ENCODE data around the gene BUB1B. TPM values are rescaled to one million over a fixed set of nuclear protein-coding genes. Genes with fewer than 3 reads are reported as not detected.

Gene BUB1B
- total RNA-seq, 1 experiment from 2014 or later: 58.2 TPM

DNA sequence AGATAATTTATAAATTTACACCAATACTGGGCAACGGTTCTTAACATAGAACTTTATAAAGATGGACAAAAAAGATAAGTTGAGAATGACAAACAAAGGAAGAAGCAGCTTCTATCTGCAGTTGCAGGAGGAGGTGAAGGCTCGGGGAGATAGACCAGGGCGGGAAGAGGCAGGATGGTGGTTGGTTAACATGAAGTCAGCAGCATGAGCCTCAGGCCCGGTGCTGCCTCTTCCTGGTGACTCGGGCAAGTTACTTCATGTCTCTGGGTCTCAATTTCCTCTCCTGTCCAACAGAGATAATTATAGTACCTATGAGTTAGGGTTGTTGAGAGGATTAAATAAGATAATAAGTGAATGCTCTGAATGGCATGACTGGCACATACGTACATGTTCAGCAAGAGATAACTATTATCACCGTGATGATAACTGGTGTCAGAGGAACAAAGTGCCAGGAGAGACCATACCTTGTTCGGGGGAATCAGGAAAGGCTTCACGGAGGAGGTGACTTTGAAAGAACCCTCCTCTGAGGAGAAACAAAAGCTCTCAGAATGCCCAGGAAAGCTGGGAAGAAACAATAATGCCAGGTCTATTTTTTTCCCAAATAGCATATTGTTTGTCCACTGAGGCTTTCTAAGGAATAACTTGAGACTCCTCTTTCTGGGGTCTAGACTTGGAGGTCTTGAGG, 82.4 kb downstream of the BUB1B start:
- Histone ChIP-seq H3K9me2 (replicated peaks; ENCODE audit: insufficient read depth, low read length) (no peaks in the 10 kb centered on the region), H3K4me1 (ENCODE audit: low read length) (peaks cover 17% of the 10 kb centered on the region), H2AFZ (ENCODE audit: low read length) (no peak overlapping the region), H4K20me1 (ENCODE audit: insufficient read depth, low read depth, low read length) (no peaks in the 10 kb centered on the region), H3K27me3 (ENCODE audit: low read length) (no peaks in the 10 kb centered on the region), H3K79me2 (ENCODE audit: low read length) (no peaks in the 10 kb centered on the region), H3K36me3 (ENCODE audit: insufficient read depth, low read length) (no peaks in the 10 kb centered on the region), H3K9me3 (ENCODE audit: low read length) (no peaks in the 10 kb centered on the region), H3K9ac (ENCODE audit: low read length) (no peak overlapping the region), H3K27ac (ENCODE audit: low read length) (no peak overlapping the region), H3K4me3 (ENCODE audit: low read length) (no peak overlapping the region), H3K4me2 (ENCODE audit: low read depth, low read length, poor library complexity, severe bottlenecking) (no peak overlapping the region)
- DNase-seq: peak; percentile 44

DNA sequence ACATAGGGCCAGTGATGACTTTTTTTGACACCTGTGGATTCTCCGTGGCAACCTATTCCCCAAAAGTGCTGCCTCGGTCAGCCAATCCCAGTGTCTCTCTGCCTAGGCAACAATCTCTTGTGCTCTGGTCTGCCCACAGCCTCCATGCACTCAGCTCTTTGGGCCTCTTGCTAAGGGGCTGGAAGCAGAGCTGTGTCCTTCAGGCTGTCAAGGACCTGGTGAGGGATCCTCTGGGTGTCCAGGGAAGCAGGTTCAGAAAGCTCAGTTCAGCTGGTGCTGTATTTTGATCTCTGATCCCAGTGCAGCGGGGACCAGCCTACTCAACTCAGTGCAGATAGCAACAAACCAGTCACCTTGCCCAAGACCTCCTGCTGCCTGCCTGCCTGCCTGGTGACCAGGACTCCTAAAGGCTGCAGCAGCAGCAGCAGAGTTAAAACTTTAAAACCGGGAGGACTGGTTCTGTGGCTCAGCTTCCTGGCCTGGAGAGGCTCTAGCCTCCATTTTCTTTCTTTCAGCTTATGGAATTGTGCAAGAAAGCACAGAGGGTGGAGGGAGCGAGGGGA, 84.2 kb downstream of the BUB1B start:
- H3K9ac ChIP-seq (ENCODE audit: low read length): no peak overlapping the region
- H3K4me3 ChIP-seq (ENCODE audit: low read length): no peak overlapping the region
- no peaks in the 10 kb centered on the region for H3K36me3 ChIP-seq (ENCODE audit: insufficient read depth, low read length)
- no peaks in the 10 kb centered on the region; the same call in 1 of the 2 replicates for H3K4me1 ChIP-seq (ENCODE audit: low read length)
- no peak for DNase-seq
- no peaks in the 10 kb centered on the region for H3K27me3 ChIP-seq (ENCODE audit: low read length)
- H3K27ac ChIP-seq (ENCODE audit: low read length): no peak overlapping the region
- no peaks in the 10 kb centered on the region for H3K79me2 ChIP-seq (ENCODE audit: low read length)
- no peaks in the 10 kb centered on the region for H3K9me3 ChIP-seq (ENCODE audit: low read length)
- H3K4me2 ChIP-seq (ENCODE audit: low read depth, low read length, poor library complexity, severe bottlenecking): no peak overlapping the region
- no peaks in the 10 kb centered on the region for H4K20me1 ChIP-seq (ENCODE audit: insufficient read depth, low read depth, low read length)
- H2AFZ ChIP-seq (ENCODE audit: low read length): no peak overlapping the region
- no peaks in the 10 kb centered on the region for H3K9me2 ChIP-seq (replicated peaks; ENCODE audit: insufficient read depth, low read length)

DNA sequence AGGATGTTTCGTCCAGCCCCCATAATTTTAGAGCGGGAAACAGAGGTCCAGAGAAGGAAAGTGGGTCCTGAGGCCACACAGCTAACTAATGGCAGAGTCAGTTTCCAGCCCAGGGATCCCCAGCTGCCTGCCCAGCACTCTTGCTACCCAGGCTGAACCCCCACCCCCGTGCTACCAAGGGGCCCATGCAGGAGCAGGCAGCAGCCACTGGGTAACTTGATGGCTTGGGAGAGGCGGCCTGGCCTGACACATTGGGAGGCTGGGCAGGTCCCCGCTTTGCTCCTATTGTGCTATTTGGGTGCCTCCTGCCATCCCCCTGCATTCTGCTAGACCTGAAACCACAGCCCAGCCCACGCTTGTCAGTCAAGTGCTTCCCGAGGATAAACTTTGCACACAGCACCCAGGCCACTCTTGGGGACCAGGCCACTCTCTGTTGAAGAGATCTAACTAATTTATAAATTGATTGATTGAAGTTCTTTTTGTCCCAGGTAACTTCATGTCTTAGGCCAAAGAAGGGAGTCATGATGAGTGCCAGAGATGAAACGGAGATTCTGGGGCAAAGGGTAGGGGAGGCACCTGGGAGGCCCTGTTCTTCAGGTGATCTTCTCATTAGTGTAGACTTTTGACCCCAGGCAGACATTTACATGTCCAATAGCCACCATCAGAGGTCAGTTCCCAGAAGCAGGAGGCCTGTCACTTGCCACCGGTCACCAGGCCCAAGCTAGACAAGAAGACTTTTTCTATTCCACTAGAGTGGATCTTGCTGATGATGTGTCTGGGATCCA, 85.0 kb downstream of the BUB1B start:
- no peak overlapping the region for H3K4me2 ChIP-seq (ENCODE audit: low read depth, low read length, poor library complexity, severe bottlenecking)
- no peaks in the 10 kb centered on the region for H3K27me3 ChIP-seq (ENCODE audit: low read length)
- H3K9me2 ChIP-seq (replicated peaks; ENCODE audit: insufficient read depth, low read length): no peaks in the 10 kb centered on the region
- no peaks in the 10 kb centered on the region for H3K4me1 ChIP-seq (ENCODE audit: low read length)
- DNase-seq: no peak
- H2AFZ ChIP-seq (ENCODE audit: low read length): no peak overlapping the region
- H3K4me3 ChIP-seq (ENCODE audit: low read length): no peak overlapping the region
- no peaks in the 10 kb centered on the region for H3K9me3 ChIP-seq (ENCODE audit: low read length)
- no peaks in the 10 kb centered on the region for H3K36me3 ChIP-seq (ENCODE audit: insufficient read depth, low read length)
- H3K9ac ChIP-seq (ENCODE audit: low read length): no peak overlapping the region
- no peak overlapping the region for H3K27ac ChIP-seq (ENCODE audit: low read length)
- no peaks in the 10 kb centered on the region for H4K20me1 ChIP-seq (ENCODE audit: insufficient read depth, low read depth, low read length)
- no peaks in the 10 kb centered on the region for H3K79me2 ChIP-seq (ENCODE audit: low read length)

DNA sequence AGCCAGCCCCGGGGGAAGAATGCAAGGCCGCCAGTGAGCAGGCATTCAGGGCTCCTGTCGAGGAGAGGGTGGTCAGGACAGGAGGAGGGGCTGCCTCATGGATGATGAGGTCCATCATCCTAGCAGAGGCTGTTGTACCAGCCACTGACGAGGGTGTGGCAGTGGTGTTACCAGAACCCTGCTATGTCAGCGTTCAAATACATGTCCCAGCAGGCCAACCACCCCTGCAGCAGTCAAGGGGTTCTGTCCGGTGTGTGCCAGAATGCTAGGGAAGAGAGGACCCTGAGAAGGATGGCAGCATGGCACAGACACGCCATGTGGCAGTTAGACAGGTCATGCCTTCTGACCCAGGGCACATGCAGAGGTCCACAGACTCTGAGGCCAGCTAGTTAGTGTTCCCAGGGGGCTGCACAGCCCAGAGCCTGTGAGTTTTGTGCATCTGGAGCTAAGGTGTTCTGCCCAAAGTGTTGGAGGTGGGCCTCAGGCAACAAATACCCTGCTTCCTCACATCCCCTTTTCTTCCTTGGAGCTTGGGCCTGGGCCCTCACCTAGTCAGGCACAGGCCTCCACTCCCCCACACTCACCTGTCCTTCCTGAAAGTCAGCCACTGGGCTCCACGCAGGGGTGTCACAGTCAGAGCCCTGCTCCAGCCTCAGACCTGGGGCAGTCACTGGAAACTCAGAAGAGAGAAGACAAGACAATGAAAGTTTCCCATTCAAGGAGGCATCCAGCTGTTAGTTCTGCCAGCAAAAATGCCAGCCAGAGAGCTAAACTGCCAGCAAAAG, 85.8 kb downstream of the BUB1B start:
- Histone ChIP-seq H3K79me2 (ENCODE audit: low read length) (no peaks in the 10 kb centered on the region), H3K4me1 (ENCODE audit: low read length) (no peaks in the 10 kb centered on the region), H3K36me3 (ENCODE audit: insufficient read depth, low read length) (no peaks in the 10 kb centered on the region), H3K9me3 (ENCODE audit: low read length) (no peaks in the 10 kb centered on the region), H3K9me2 (replicated peaks; ENCODE audit: insufficient read depth, low read length) (no peaks in the 10 kb centered on the region), H3K4me2 (ENCODE audit: low read depth, low read length, poor library complexity, severe bottlenecking) (no peak overlapping the region), H3K27ac (ENCODE audit: low read length) (no peak overlapping the region), H4K20me1 (ENCODE audit: insufficient read depth, low read depth, low read length) (no peaks in the 10 kb centered on the region), H2AFZ (ENCODE audit: low read length) (no peak overlapping the region), H3K27me3 (ENCODE audit: low read length) (no peaks in the 10 kb centered on the region), H3K9ac (ENCODE audit: low read length) (no peak overlapping the region), H3K4me3 (ENCODE audit: low read length) (no peak overlapping the region)
- DNase-seq: no peak

DNA sequence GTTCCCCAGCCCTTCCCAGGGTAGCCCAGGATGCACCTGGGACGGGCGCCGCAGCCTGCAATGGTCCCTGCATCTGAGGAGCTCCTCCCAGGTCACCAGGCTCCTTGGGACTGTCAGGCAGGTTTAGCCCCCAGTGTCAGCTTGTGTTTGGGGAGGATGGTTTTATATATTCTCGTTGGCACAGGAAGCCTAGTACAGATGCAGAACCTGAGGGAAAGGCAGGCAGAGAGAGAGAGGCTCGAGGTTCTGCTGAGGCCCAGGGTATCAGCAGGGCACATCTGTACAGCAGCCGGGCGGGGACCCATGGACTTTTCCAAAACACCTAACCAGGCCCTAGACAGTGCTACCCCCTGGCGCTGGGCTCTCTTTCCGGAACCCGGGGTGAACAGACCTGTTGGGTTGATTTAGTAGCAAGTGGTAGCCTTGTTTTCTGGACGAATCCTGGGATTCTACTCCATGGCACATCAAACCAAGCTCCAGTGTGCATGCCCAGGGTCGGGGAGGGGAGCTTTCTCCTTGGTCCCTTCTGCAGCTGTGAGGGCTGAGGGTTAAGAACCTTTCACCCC, 86.6 kb downstream of the BUB1B start:
- no peaks in the 10 kb centered on the region for H3K9me2 ChIP-seq (replicated peaks; ENCODE audit: insufficient read depth, low read length)
- no peak overlapping the region for H2AFZ ChIP-seq (ENCODE audit: low read length)
- H3K4me1 ChIP-seq (ENCODE audit: low read length): no peaks in the 10 kb centered on the region
- no peaks in the 10 kb centered on the region for H3K79me2 ChIP-seq (ENCODE audit: low read length)
- H3K9me3 ChIP-seq (ENCODE audit: low read length): no peaks in the 10 kb centered on the region
- no peaks in the 10 kb centered on the region for H3K36me3 ChIP-seq (ENCODE audit: insufficient read depth, low read length)
- H4K20me1 ChIP-seq (ENCODE audit: insufficient read depth, low read depth, low read length): no peaks in the 10 kb centered on the region
- H3K9ac ChIP-seq (ENCODE audit: low read length): no peak overlapping the region
- no peak overlapping the region for H3K27ac ChIP-seq (ENCODE audit: low read length)
- no peak overlapping the region for H3K4me2 ChIP-seq (ENCODE audit: low read depth, low read length, poor library complexity, severe bottlenecking)
- no peaks in the 10 kb centered on the region for H3K27me3 ChIP-seq (ENCODE audit: low read length)
- DNase-seq: no peak
- no peak overlapping the region for H3K4me3 ChIP-seq (ENCODE audit: low read length)

DNA sequence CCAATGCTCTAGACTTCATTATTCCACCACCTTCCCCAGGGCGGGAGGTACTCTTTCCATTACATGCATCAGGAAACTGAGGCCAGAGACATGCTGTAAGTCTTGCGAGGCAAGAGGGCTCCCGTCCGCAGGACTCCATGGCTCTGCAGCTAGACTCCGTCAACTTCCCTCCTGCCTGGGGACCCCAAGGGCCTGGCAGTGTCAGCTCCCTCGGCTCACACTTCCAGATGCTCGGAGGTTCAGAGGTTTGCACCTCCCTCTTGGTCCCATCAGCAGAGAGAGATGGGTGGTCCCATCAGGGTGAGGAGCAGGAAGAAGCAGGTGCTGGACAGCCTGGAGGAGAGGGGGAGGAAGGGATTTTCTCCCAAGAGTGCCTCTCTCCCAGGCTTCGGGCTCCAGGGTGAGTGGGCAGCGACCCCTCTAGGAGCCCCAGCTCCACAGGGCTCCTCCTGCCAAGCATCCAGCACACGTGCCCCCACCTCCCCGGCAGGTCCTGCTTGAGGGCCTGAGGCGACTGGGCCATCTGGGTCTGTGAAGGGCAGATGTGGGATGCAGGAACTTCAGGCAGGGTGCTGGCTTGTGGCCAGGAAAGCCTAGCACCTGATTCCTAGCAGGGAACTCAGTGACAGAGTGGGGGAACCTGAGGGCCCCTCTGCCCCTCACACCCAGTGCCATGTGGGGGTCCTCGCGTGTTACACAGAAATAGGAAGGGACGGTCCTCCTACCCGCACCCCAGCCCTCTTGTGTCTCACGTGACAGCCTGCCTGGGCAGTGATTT, 87.3 kb downstream of the BUB1B start:
- H3K27ac ChIP-seq (ENCODE audit: low read length): no peak overlapping the region
- H3K27me3 ChIP-seq (ENCODE audit: low read length): no peaks in the 10 kb centered on the region
- H3K36me3 ChIP-seq (ENCODE audit: insufficient read depth, low read length): no peaks in the 10 kb centered on the region
- H3K9me2 ChIP-seq (replicated peaks; ENCODE audit: insufficient read depth, low read length): no peaks in the 10 kb centered on the region
- no peaks in the 10 kb centered on the region for H4K20me1 ChIP-seq (ENCODE audit: insufficient read depth, low read depth, low read length)
- no peak overlapping the region for H3K4me2 ChIP-seq (ENCODE audit: low read depth, low read length, poor library complexity, severe bottlenecking)
- no peak overlapping the region for H3K9ac ChIP-seq (ENCODE audit: low read length)
- no peak overlapping the region for H3K4me3 ChIP-seq (ENCODE audit: low read length)
- DNase-seq: no peak
- no peaks in the 10 kb centered on the region for H3K9me3 ChIP-seq (ENCODE audit: low read length)
- no peak overlapping the region for H2AFZ ChIP-seq (ENCODE audit: low read length)
- no peaks in the 10 kb centered on the region for H3K79me2 ChIP-seq (ENCODE audit: low read length)
- no peaks in the 10 kb centered on the region for H3K4me1 ChIP-seq (ENCODE audit: low read length)

DNA sequence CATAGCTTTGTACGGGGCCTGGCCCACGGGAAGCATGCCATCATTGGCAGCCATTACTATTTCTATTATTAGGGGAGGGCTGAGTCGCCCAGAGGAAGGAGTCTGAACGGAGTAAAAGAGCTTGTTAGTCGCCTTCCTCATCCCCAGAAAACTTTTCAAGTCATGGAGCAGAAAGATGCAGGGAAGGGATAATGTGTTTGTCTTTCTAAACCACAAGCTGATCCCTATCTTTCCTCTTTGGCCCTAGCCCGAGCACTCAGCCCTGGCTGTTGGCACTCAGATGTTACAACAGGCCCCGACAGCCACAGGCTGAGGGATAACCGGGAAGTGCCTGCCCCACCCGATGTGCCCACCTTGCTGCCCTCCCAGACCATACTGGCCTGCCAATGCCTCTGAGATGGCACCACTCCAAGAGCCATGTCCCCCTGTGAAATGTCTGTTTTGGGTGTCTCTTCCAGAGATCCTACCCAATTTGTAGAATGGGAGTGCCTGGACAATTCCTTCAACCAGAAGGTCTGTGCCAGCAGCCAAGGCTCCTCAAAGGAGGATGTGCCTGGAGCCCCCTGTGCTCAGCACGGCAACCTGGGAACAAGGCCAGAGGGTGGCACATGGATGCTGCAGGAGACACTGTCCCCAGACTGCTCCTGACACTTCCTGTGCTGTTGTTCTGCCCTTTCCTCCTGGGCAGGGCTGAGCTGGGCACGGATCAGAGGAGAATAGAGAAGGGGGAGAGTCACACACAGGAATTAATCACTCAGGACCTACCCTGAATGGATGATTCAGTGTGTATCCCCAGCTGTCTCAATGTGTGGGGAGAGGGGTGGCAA, 88.8 kb downstream of the BUB1B start:
- no peaks in the 10 kb centered on the region for H3K79me2 ChIP-seq (ENCODE audit: low read length)
- H3K4me3 ChIP-seq (ENCODE audit: low read length): no peak overlapping the region
- no peaks in the 10 kb centered on the region for H3K9me2 ChIP-seq (replicated peaks; ENCODE audit: insufficient read depth, low read length)
- no peaks in the 10 kb centered on the region for H3K27me3 ChIP-seq (ENCODE audit: low read length)
- no peaks in the 10 kb centered on the region for H3K36me3 ChIP-seq (ENCODE audit: insufficient read depth, low read length)
- H3K9me3 ChIP-seq (ENCODE audit: low read length): no peaks in the 10 kb centered on the region
- no peaks in the 10 kb centered on the region for H4K20me1 ChIP-seq (ENCODE audit: insufficient read depth, low read depth, low read length)
- H2AFZ ChIP-seq (ENCODE audit: low read length): no peak overlapping the region
- no peaks in the 10 kb centered on the region for H3K4me1 ChIP-seq (ENCODE audit: low read length)
- no peak for DNase-seq
- H3K27ac ChIP-seq (ENCODE audit: low read length): no peak overlapping the region
- H3K4me2 ChIP-seq (ENCODE audit: low read depth, low read length, poor library complexity, severe bottlenecking): no peak overlapping the region
- H3K9ac ChIP-seq (ENCODE audit: low read length): no peak overlapping the region

Measured in Karpas-422 (cell line).